ENCODE data around the gene FXYD6. TPM values are rescaled to one million over a fixed set of nuclear protein-coding genes. Genes with fewer than 3 reads are reported as not detected.

The FXYD6 gene
- total RNA-seq, 4 donors from 2014 or later: 7.0 to 27.0 (median 20.1) TPM

- no peak within 1 kb of the TSS for H3K4me3 ChIP-seq (ENCODE audit: low read depth, poor library complexity, severe bottlenecking)
- TF ChIP-seq POLR2A (IDR thresholded peaks at IDR 0.05) (no peak), CTCF (IDR thresholded peaks at IDR 0.05) (no peak)
- WGBS, 2 donors: 4% methylated on average over 45 of the region's 66 CpGs; no CpG with 5 or more reads in 1 of the 2 donors
- intact Hi-C loops (cut with DNase I; ENCODE audit: low total_unique reads): no loop called here
- DNase-seq (ENCODE audit: low spot score in 2 of 2): no peak
Observed at GRCh38 chr11:117796872-117797529, 79.5 kb downstream of the FXYD6 start, which contains the start of gene DSCAML1. Gene DSCAML1 (minus strand): TSS chr11:117797216. CDS start chr11:117797079, 137 bp downstream.

GRCh38 chr11:117796456-117796871, 80.0 kb downstream of the FXYD6 start:
- H3K4me3 ChIP-seq (ENCODE audit: low read depth, poor library complexity, severe bottlenecking): no peak overlapping the region
- TF ChIP-seq POLR2A (IDR thresholded peaks at IDR 0.05) (no peak), CTCF (IDR thresholded peaks at IDR 0.05) (no peak)
- intact Hi-C loops (cut with DNase I; ENCODE audit: low total_unique reads): no loop called here
- no peak for DNase-seq (ENCODE audit: low spot score in 2 of 2)
- WGBS, 2 donors: 1 to 8% methylated on average over 5 to 31 of the region's 35 CpGs

- TF ChIP-seq POLR2A (IDR thresholded peaks at IDR 0.05) (no peak), CTCF (IDR thresholded peaks at IDR 0.05) (no peak)
- no peak overlapping the region for H3K4me3 ChIP-seq (ENCODE audit: low read depth, poor library complexity, severe bottlenecking)
- intact Hi-C loops (cut with DNase I; ENCODE audit: low total_unique reads): no loop called here
- 12 to 15% methylated on average over 37 to 51 of the region's 53 CpGs for WGBS, 2 donors
- no peak for DNase-seq (ENCODE audit: low spot score in 2 of 2)
Observed at GRCh38 chr11:117795638-117796455, 80.6 kb downstream of the FXYD6 start.

GRCh38 chr11:117794772-117795629, 81.5 kb downstream of the FXYD6 start:
- intact Hi-C loops (cut with DNase I; ENCODE audit: low total_unique reads): no loop called here
- TF ChIP-seq POLR2A (IDR thresholded peaks at IDR 0.05): no peak
- no peak for TF ChIP-seq CTCF (IDR thresholded peaks at IDR 0.05)
- no peak overlapping the region for H3K4me3 ChIP-seq (ENCODE audit: low read depth, poor library complexity, severe bottlenecking)
- WGBS, 2 donors: 60 to 62% methylated on average over 29 of the region's 29 CpGs
- DNase-seq (ENCODE audit: low spot score in 2 of 2): no peak

- intact Hi-C loops (cut with DNase I; ENCODE audit: low total_unique reads): no loop called here
- H3K4me3 ChIP-seq (ENCODE audit: low read depth, poor library complexity, severe bottlenecking): no peak overlapping the region
- 68 to 71% methylated on average over 10 of the region's 10 CpGs for WGBS, 2 donors
- no peak for DNase-seq (ENCODE audit: low spot score in 2 of 2)
- TF ChIP-seq CTCF (IDR thresholded peaks at IDR 0.05) (no peak), POLR2A (IDR thresholded peaks at IDR 0.05) (no peak)
Observed at GRCh38 chr11:117794135-117794534, 82.3 kb downstream of the FXYD6 start.
